Hepatocyte (in vitro differentiated cells): Measurements from ENCODE around the gene SLC66A1.

ENCODE experiments used
- CTCF ChIP-seq: fragments of 200-600 bp; sonication (generic); IDR thresholded peaks from 2 replicates; pipeline ENCODE4 v1.5.1; 2016; ENCODE audit warnings: antibody characterized with exemption, mild to moderate bottlenecking; ENCODE audit not compliant: poor library complexity
- EZH2 ChIP-seq: fragments of 200-600 bp; sonication (generic); IDR thresholded peaks from 2 replicates; pipeline ENCODE4 v1.6.1; 2016; ENCODE audit warnings: antibody characterized with exemption, mild to moderate bottlenecking, borderline replicate concordance
- EZH2phosphoT487 ChIP-seq: fragments of 200-600 bp; sonication (generic); IDR thresholded peaks from one replicate; pipeline ENCODE4 v1.6.1; 2018; ENCODE audit warnings: antibody characterized with exemption, mild to moderate bottlenecking, low read depth, moderate library complexity; ENCODE audit not compliant: unreplicated experiment, severe bottlenecking

- TF ChIP-seq CTCF, result no peak
- TF ChIP-seq EZH2, result no peak
- TF ChIP-seq EZH2phosphoT487, result no peak
These were observed 33.3 kb downstream of the SLC66A1 start for GRCh38 chr1:19345391-19345790.
